Tibial nerve (tissue), 4 donors: Measurements from ENCODE around the gene NBPF1.

Source experiments
- EP300 ChIP-seq, 2 donors: sonication (generic); formaldehyde crosslinking; IDR thresholded peaks; one replicate each; pipeline ENCODE4 v1.6.1; 2017; ENCODE audit warnings: antibody characterized with exemption in 2 of 2, mild to moderate bottlenecking in 1 of 2
- POLR2A ChIP-seq, 2 donors: fragments of 450-650 bp; IDR thresholded peaks; one replicate each; pipeline ENCODE4 v1.6.1; 2017; ENCODE audit warnings: antibody characterized with exemption in 2 of 2, mild to moderate bottlenecking in 2 of 2, moderate library complexity in 2 of 2
- TF ChIP-seq, protein P1 (sequence below), 5 experiments: fragments of 200-600 bp in 3 of 5; fragments of 450-650 bp in 2 of 5; sonication (generic) in 3 of 5; IDR thresholded peaks; one replicate each; pipeline ENCODE4 v1.5.1; 2016 to 2019; ENCODE audit warnings: antibody characterized with exemption in 5 of 5, mild to moderate bottlenecking in 3 of 5, moderate library complexity in 2 of 5

DNA sequence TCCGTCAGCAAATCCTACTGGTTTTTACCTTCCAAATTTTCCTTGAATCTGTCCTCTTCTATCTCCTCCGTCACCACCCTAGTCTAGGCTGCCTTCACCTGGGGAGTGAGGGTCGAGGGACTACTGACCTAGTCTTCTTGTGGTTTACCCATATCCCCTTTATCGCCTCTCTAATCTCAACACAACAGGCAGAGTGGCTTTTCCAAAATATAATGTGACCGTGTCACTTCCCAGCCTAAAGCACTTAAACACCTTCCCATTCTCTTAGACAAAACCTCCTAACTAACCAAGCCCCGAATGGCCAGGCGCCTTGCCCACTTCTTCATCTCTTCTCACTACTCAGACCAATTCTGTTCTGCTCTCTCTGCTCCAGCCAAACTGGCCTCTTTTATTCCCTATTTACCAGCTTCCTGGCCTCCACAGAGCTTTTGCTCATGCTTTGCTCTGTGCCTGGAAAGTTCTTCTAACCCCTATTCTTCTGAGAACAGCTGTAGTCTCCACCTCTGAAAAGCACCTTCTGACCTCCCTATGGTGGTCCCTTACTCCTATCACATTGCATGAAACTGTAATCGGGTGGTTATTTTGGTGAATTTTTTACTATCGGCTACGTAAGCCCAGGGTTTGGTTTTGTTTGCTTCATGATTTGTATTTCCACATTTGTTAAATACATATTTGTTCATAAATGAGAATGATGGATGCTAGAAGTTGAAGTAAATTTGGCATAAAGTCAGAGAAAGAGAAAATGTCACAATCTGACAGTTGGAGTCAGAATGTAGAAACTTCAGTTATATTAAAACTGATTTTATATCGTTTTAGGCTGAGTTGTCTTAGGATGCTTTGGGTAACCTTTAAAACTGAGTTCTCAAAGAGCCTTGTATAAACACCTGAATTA lies 1.2 kb upstream of the NBPF1 start:
- TF ChIP-seq, protein P1, sequence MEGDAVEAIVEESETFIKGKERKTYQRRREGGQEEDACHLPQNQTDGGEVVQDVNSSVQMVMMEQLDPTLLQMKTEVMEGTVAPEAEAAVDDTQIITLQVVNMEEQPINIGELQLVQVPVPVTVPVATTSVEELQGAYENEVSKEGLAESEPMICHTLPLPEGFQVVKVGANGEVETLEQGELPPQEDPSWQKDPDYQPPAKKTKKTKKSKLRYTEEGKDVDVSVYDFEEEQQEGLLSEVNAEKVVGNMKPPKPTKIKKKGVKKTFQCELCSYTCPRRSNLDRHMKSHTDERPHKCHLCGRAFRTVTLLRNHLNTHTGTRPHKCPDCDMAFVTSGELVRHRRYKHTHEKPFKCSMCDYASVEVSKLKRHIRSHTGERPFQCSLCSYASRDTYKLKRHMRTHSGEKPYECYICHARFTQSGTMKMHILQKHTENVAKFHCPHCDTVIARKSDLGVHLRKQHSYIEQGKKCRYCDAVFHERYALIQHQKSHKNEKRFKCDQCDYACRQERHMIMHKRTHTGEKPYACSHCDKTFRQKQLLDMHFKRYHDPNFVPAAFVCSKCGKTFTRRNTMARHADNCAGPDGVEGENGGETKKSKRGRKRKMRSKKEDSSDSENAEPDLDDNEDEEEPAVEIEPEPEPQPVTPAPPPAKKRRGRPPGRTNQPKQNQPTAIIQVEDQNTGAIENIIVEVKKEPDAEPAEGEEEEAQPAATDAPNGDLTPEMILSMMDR (IDR thresholded peaks at IDR 0.05): no peak
- TF ChIP-seq POLR2A (IDR thresholded peaks at IDR 0.05): no peak
- no peak for TF ChIP-seq EP300 (IDR thresholded peaks at IDR 0.05)
